Liver (tissue), 9 donors: ENCODE results near the gene ATP8B3. TPM values are rescaled to one million over a fixed set of nuclear protein-coding genes. Genes with fewer than 3 reads are reported as not detected.

Experiments used
- DNase-seq: peaks from one replicate; pipeline ENCODE4 v3.0.0-alpha.2; 2017; ENCODE audit warnings: low spot score
- H3K27ac ChIP-seq, 2 donors: one replicate each; pipeline ENCODE4 v1.7.0; 2013; ENCODE audit warnings: inconsistent platforms in 2 of 2, low read length in 2 of 2, control low read depth in 1 of 2, low read depth in 1 of 2, mild to moderate bottlenecking in 1 of 2
- H3K27me3 ChIP-seq, 4 donors: one replicate each; pipeline versions ENCODE4 v1.6.1 to v1.7.0; 2013; ENCODE audit warnings: low read length in 3 of 4, inconsistent platforms in 1 of 4, mild to moderate bottlenecking in 1 of 4, moderate library complexity in 1 of 4; ENCODE audit not compliant: control insufficient read depth in 4 of 4, insufficient read depth in 4 of 4
- H3K36me3 ChIP-seq, 4 donors: one replicate each; pipeline versions ENCODE4 v1.6.1 to v1.7.0; 2013; ENCODE audit warnings: low read length in 3 of 4, mild to moderate bottlenecking in 3 of 4, low read depth in 1 of 4, moderate library complexity in 1 of 4; ENCODE audit not compliant: control insufficient read depth in 4 of 4, insufficient read depth in 3 of 4
- H3K4me1 ChIP-seq, 4 donors: one replicate each; pipeline versions ENCODE4 v1.6.1 to v1.7.0; 2013; ENCODE audit warnings: low read length in 3 of 4, mild to moderate bottlenecking in 3 of 4, moderate library complexity in 1 of 4; ENCODE audit not compliant: control insufficient read depth in 4 of 4, insufficient read depth in 4 of 4
- H3K4me3 ChIP-seq, 3 donors: one replicate each; pipeline versions ENCODE4 v1.6.1 to v1.7.0; 2013; ENCODE audit warnings: low read length in 3 of 3, control low read depth in 1 of 3, low read depth in 1 of 3, mild to moderate bottlenecking in 1 of 3
- H3K9ac ChIP-seq, 2 donors: one replicate each; pipeline ENCODE4 v1.7.0; 2013; ENCODE audit warnings: low read length in 2 of 2, mild to moderate bottlenecking in 2 of 2, moderate library complexity in 2 of 2, control low read depth in 1 of 2, low read depth in 1 of 2
- H3K9me3 ChIP-seq, 4 donors: one replicate each; pipeline versions ENCODE4 v1.6.1 to v1.7.0; 2013; ENCODE audit warnings: low read length in 3 of 4; ENCODE audit not compliant: control insufficient read depth in 4 of 4
- ATF3 ChIP-seq: IDR thresholded peaks from 2 replicates; pipeline ENCODE4 v1.6.1; 2016; ENCODE audit warnings: antibody characterized with exemption
- CTCF ChIP-seq: fragments of 150-350 bp; IDR thresholded peaks from 2 replicates; pipeline ENCODE4 v1.5.1; 2017; ENCODE audit warnings: improper control_type of control experiment, low read depth, low read length; ENCODE audit not compliant: missing input control
- FOXA1 ChIP-seq: IDR thresholded peaks from 2 replicates; pipeline ENCODE4 v1.6.1; 2016; ENCODE audit warnings: antibody characterized with exemption
- FOXA2 ChIP-seq: IDR thresholded peaks from 2 replicates; pipeline ENCODE4 v1.6.1; 2016; ENCODE audit warnings: antibody characterized with exemption
- GABPA ChIP-seq, 2 donors: IDR thresholded peaks in 1 of 2; conservative IDR thresholded peaks in 1 of 2; 2 replicates each; pipeline ENCODE4 v1.6.1; 2016; ENCODE audit warnings: antibody characterized with exemption in 2 of 2, mild to moderate bottlenecking in 1 of 2, moderate library complexity in 1 of 2
- HNF4A ChIP-seq, 2 donors: conservative IDR thresholded peaks; 2 replicates each; pipeline ENCODE4 v1.6.1; 2016; ENCODE audit warnings: antibody characterized with exemption in 2 of 2, mild to moderate bottlenecking in 2 of 2
- JUND ChIP-seq, 2 donors: IDR thresholded peaks; 2 replicates each; pipeline ENCODE4 v1.6.1; 2016; ENCODE audit warnings: antibody characterized with exemption in 2 of 2
- MAX ChIP-seq: IDR thresholded peaks from 2 replicates; pipeline ENCODE4 v1.6.1; 2016; ENCODE audit warnings: antibody characterized with exemption
- NR2F2 ChIP-seq: IDR thresholded peaks from 2 replicates; pipeline ENCODE4 v1.6.1; 2016; ENCODE audit warnings: antibody characterized with exemption
- RAD21 ChIP-seq, 2 donors: IDR thresholded peaks; 2 replicates each; pipeline ENCODE4 v1.6.1; 2016; ENCODE audit warnings: antibody characterized with exemption in 2 of 2, mild to moderate bottlenecking in 2 of 2
- REST ChIP-seq: IDR thresholded peaks from 2 replicates; pipeline ENCODE4 v1.6.1; 2016; ENCODE audit warnings: antibody characterized with exemption, mild to moderate bottlenecking
- RXRA ChIP-seq, 2 donors: IDR thresholded peaks; 2 replicates each; pipeline ENCODE4 v1.6.1; 2017 to 2018; ENCODE audit warnings: antibody characterized with exemption in 2 of 2, mild to moderate bottlenecking in 1 of 2
- SP1 ChIP-seq: IDR thresholded peaks from 2 replicates; pipeline ENCODE4 v1.6.1; 2018; ENCODE audit warnings: antibody characterized with exemption, mild to moderate bottlenecking
- TAF1 ChIP-seq: conservative IDR thresholded peaks from 2 replicates; pipeline ENCODE4 v1.6.1; 2016; ENCODE audit warnings: antibody characterized with exemption, mild to moderate bottlenecking
- YY1 ChIP-seq: IDR thresholded peaks from 2 replicates; pipeline ENCODE4 v1.6.1; 2016; ENCODE audit warnings: antibody characterized with exemption, mild to moderate bottlenecking
- WGBS: extraction: QIAGEN DNeasy Blood & Tissue Kit; methylation state at CpG from one replicate; pipeline ENCODE4 v1.1.7; 2013; 5-methylcytosine and 5-hydroxymethylcytosine counted together
- polyA plus RNA-seq, 2 donors: library from polyadenylated mRNA; stranded (reverse) in 1 of 2; unstranded in 1 of 2; fragments of 200-250 nt in 1 of 2; fragments of >200 nt in 1 of 2; fragmentation: Nextera tagmentation in 1 of 2; extraction: Ambion mirVana in 1 of 2; gene quantifications; one replicate each; pipeline versions ENCODE4 v1.2.1 to v1.2.3, GENCODE V29; 2013 to 2015
- total RNA-seq, 2 donors: library from RNA; depleted of rRNA; stranded (reverse); fragments of >200 nt; gene quantifications; one replicate each; pipeline ENCODE4 v1.2.3, GENCODE V29; 2014
- donor health status: healthy.
- donor health status: healthy.
- donor health status: healthy.
- donor health status: healthy.
- donor health status: healthy.

The ATP8B3 gene
- total and polyA plus RNA-seq, 4 donors, result 0.42 to 3.1 (median 0.52) TPM

GRCh38 chr19:1825909-1826556 lies 14.0 kb upstream of the ATP8B3 start:
- peak overlapping the region in 1 of 2 donors; percentile 40 for H3K27ac ChIP-seq

GRCh38 chr19:1824252-1824622 lies 12.2 kb upstream of the ATP8B3 start:
- DNase-seq, result no peak
- Histone ChIP-seq H3K36me3 (peaks cover 14 to 30% (median 24%) of the 10 kb centered on the region in 4 donors), H3K27ac (no peak overlapping the region)

More at GRCh38 chr19:1825909-1826556, 14.0 kb upstream of the ATP8B3 start:
- Histone ChIP-seq H3K9me3 (no peaks in the 10 kb centered on the region), H3K36me3 (peaks cover 5 to 18% (median 14%) of the 10 kb centered on the region in 4 donors), H3K4me1 (peaks cover 12 to 40% (median 20%) of the 10 kb centered on the region in 4 donors), H3K27me3 (no peaks in the 10 kb centered on the region), H3K9ac (no peak overlapping the region), H3K4me3 (no peak overlapping the region)
- 35% methylated on average over 15 of the region's 15 CpGs for WGBS
- DNase-seq, result peak; percentile 87
- TF ChIP-seq ATF3, result no peak
- peak; percentile 81 for TF ChIP-seq CTCF
- TF ChIP-seq RAD21 (IDR thresholded peaks at IDR 0.05), result peak; percentile 86 to 90

GRCh38 chr19:1823539-1824251 lies 11.6 kb upstream of the ATP8B3 start:
- H3K36me3 ChIP-seq, result peaks cover 14 to 33% (median 27%) of the 10 kb centered on the region in 4 donors
- 92% methylated on average over 36 of the region's 36 CpGs for WGBS
- DNase-seq, result no peak
- no peaks in the 10 kb centered on the region for H3K9me3 ChIP-seq
- TF ChIP-seq MAX, result no peak
- no peak for TF ChIP-seq FOXA1
- TF ChIP-seq SP1, result no peak
- no peak for TF ChIP-seq JUND (IDR thresholded peaks at IDR 0.05)
- TF ChIP-seq FOXA2, result no peak
- TF ChIP-seq RXRA (IDR thresholded peaks at IDR 0.05), result no peak
- no peak for TF ChIP-seq REST
- no peak for TF ChIP-seq RAD21 (IDR thresholded peaks at IDR 0.05)
- no peak for TF ChIP-seq TAF1
- no peak for TF ChIP-seq HNF4A (conservative IDR thresholded peaks at IDR 0.05)
- TF ChIP-seq ATF3, result no peak
- TF ChIP-seq NR2F2, result no peak
- TF ChIP-seq YY1, result no peak
- no peak for TF ChIP-seq GABPA (IDR thresholded peaks at IDR 0.05 in 1 of 2, conservative IDR thresholded peaks at IDR 0.05 in 1 of 2)
- no peaks in the 10 kb centered on the region for H3K27me3 ChIP-seq
- peaks cover 7 to 24% (median 15%) of the 10 kb centered on the region in 4 donors for H3K4me1 ChIP-seq
- H3K27ac ChIP-seq, result no peak overlapping the region
- no peak overlapping the region for H3K4me3 ChIP-seq
- no peak overlapping the region for H3K9ac ChIP-seq

More at GRCh38 chr19:1824252-1824622, 12.2 kb upstream of the ATP8B3 start:
- 77% methylated on average over 14 of the region's 14 CpGs for WGBS
- TF ChIP-seq SP1, result no peak
- Histone ChIP-seq H3K4me1 (peaks cover 7 to 28% (median 16%) of the 10 kb centered on the region in 4 donors), H3K27me3 (no peaks in the 10 kb centered on the region), H3K4me3 (no peak overlapping the region), H3K9me3 (no peaks in the 10 kb centered on the region), H3K9ac (no peak overlapping the region)
